Stimulated activated naive CD8-positive, alpha-beta T cell treated with anti-CD3 and anti-CD28 coated beads, Interleukin-15, Interleukin-2, amounts not matched to agents 100 ng/mL and 50 ng/mL, for 24 hours (primary cell): Measurements from ENCODE around the gene TNS3.

Experiments
- H3K27ac Mint-ChIP-seq: one replicate; pipeline ENCODE4 v1.8.0; 2021; ENCODE audit warnings: mild to moderate bottlenecking, mixed read lengths
- H3K27me3 Mint-ChIP-seq: one replicate; pipeline ENCODE4 v1.8.0; 2021; ENCODE audit warnings: mixed read lengths
- H3K36me3 Mint-ChIP-seq: one replicate; pipeline ENCODE4 v1.8.0; 2021; ENCODE audit warnings: low read depth, mixed read lengths
- H3K4me1 Mint-ChIP-seq: one replicate; pipeline ENCODE4 v1.8.0; 2021; ENCODE audit warnings: low read depth, mixed read lengths
- H3K4me3 Mint-ChIP-seq: one replicate; pipeline ENCODE4 v1.8.0; 2021; ENCODE audit warnings: mild to moderate bottlenecking, mixed read lengths
- H3K9me3 Mint-ChIP-seq: one replicate; pipeline ENCODE4 v1.8.0; 2021; ENCODE audit warnings: mixed read lengths

The TNS3 gene

GRCh38 chr7:47521011-47521795, 60.7 kb downstream of the TNS3 start:
- H3K27me3 Mint-ChIP-seq = peaks cover 3% of the 10 kb centered on the region
- no peaks in the 10 kb centered on the region for H3K4me1 Mint-ChIP-seq
- no peaks in the 10 kb centered on the region for H3K9me3 Mint-ChIP-seq
- no peak overlapping the region for H3K4me3 Mint-ChIP-seq
- no peaks in the 10 kb centered on the region for H3K36me3 Mint-ChIP-seq
- no peak overlapping the region for H3K27ac Mint-ChIP-seq

GRCh38 chr7:47520406-47520805, 61.5 kb downstream of the TNS3 start:
- Mint-ChIP-seq H3K36me3 (no peaks in the 10 kb centered on the region), H3K27me3 (peaks cover 3% of the 10 kb centered on the region), H3K9me3 (no peaks in the 10 kb centered on the region), H3K4me1 (no peaks in the 10 kb centered on the region), H3K4me3 (no peak overlapping the region), H3K27ac (no peak overlapping the region)

GRCh38 chr7:47518827-47519226, 63.1 kb downstream of the TNS3 start:
- H3K4me3 Mint-ChIP-seq = no peak overlapping the region
- peaks cover 3% of the 10 kb centered on the region for H3K27me3 Mint-ChIP-seq
- H3K36me3 Mint-ChIP-seq = no peaks in the 10 kb centered on the region
- no peak overlapping the region for H3K27ac Mint-ChIP-seq
- H3K9me3 Mint-ChIP-seq = no peaks in the 10 kb centered on the region
- no peaks in the 10 kb centered on the region for H3K4me1 Mint-ChIP-seq

- H3K36me3 Mint-ChIP-seq = no peaks in the 10 kb centered on the region
- no peaks in the 10 kb centered on the region for H3K4me1 Mint-ChIP-seq
- H3K4me3 Mint-ChIP-seq = no peak overlapping the region
- H3K27ac Mint-ChIP-seq = no peak overlapping the region
- H3K9me3 Mint-ChIP-seq = no peaks in the 10 kb centered on the region
- H3K27me3 Mint-ChIP-seq = peaks cover 3% of the 10 kb centered on the region
These were observed 64.0 kb downstream of the TNS3 start for GRCh38 chr7:47517821-47518480.

GRCh38 chr7:47516985-47517600, 64.8 kb downstream of the TNS3 start:
- Mint-ChIP-seq H3K4me3 (no peak overlapping the region), H3K4me1 (no peaks in the 10 kb centered on the region), H3K36me3 (no peaks in the 10 kb centered on the region), H3K9me3 (no peaks in the 10 kb centered on the region), H3K27ac (no peak overlapping the region), H3K27me3 (peaks cover 3% of the 10 kb centered on the region)

GRCh38 chr7:47516386-47516785, 65.5 kb downstream of the TNS3 start:
- no peak overlapping the region for H3K27ac Mint-ChIP-seq
- H3K36me3 Mint-ChIP-seq = no peaks in the 10 kb centered on the region
- H3K4me1 Mint-ChIP-seq = no peaks in the 10 kb centered on the region
- no peaks in the 10 kb centered on the region for H3K9me3 Mint-ChIP-seq
- no peak overlapping the region for H3K4me3 Mint-ChIP-seq
- H3K27me3 Mint-ChIP-seq = peaks cover 3% of the 10 kb centered on the region

- Mint-ChIP-seq H3K27ac (no peak overlapping the region), H3K4me1 (no peaks in the 10 kb centered on the region), H3K9me3 (no peaks in the 10 kb centered on the region), H3K36me3 (no peaks in the 10 kb centered on the region), H3K27me3 (peaks cover 3% of the 10 kb centered on the region), H3K4me3 (no peak overlapping the region)
These were observed 66.5 kb downstream of the TNS3 start for GRCh38 chr7:47515305-47515834.

- Mint-ChIP-seq H3K36me3 (no peaks in the 10 kb centered on the region), H3K4me3 (no peak overlapping the region), H3K27ac (no peak overlapping the region), H3K4me1 (no peaks in the 10 kb centered on the region), H3K9me3 (no peaks in the 10 kb centered on the region), H3K27me3 (peaks cover 3% of the 10 kb centered on the region)
These were observed 67.1 kb downstream of the TNS3 start for GRCh38 chr7:47514818-47515217.

- Mint-ChIP-seq H3K9me3 (no peaks in the 10 kb centered on the region), H3K4me1 (no peaks in the 10 kb centered on the region), H3K27ac (no peak overlapping the region), H3K4me3 (no peak overlapping the region), H3K27me3 (peaks cover 3% of the 10 kb centered on the region), H3K36me3 (no peaks in the 10 kb centered on the region)
These were observed 67.5 kb downstream of the TNS3 start for GRCh38 chr7:47514367-47514766.

- no peaks in the 10 kb centered on the region for H3K4me1 Mint-ChIP-seq
- H3K36me3 Mint-ChIP-seq = no peaks in the 10 kb centered on the region
- H3K9me3 Mint-ChIP-seq = no peaks in the 10 kb centered on the region
- no peak overlapping the region for H3K4me3 Mint-ChIP-seq
- H3K27ac Mint-ChIP-seq = no peak overlapping the region
- peaks cover 3% of the 10 kb centered on the region for H3K27me3 Mint-ChIP-seq
These were observed 68.1 kb downstream of the TNS3 start for GRCh38 chr7:47513741-47514241.

GRCh38 chr7:47512481-47513176, 69.3 kb downstream of the TNS3 start:
- H3K27ac Mint-ChIP-seq = no peak overlapping the region

GRCh38 chr7:47511699-47512370, 70.1 kb downstream of the TNS3 start:
- H3K4me3 Mint-ChIP-seq = no peak overlapping the region
- no peaks in the 10 kb centered on the region for H3K36me3 Mint-ChIP-seq
- no peaks in the 10 kb centered on the region for H3K9me3 Mint-ChIP-seq
- H3K27ac Mint-ChIP-seq = no peak overlapping the region
- no peaks in the 10 kb centered on the region for H3K27me3 Mint-ChIP-seq
- H3K4me1 Mint-ChIP-seq = no peaks in the 10 kb centered on the region

More at GRCh38 chr7:47512481-47513176, 69.3 kb downstream of the TNS3 start:
- H3K36me3 Mint-ChIP-seq = no peaks in the 10 kb centered on the region
- peaks cover 3% of the 10 kb centered on the region for H3K27me3 Mint-ChIP-seq
- H3K4me3 Mint-ChIP-seq = no peak overlapping the region
- no peaks in the 10 kb centered on the region for H3K4me1 Mint-ChIP-seq
- H3K9me3 Mint-ChIP-seq = no peaks in the 10 kb centered on the region

GRCh38 chr7:47510786-47511185, 71.1 kb downstream of the TNS3 start:
- Mint-ChIP-seq H3K9me3 (no peaks in the 10 kb centered on the region), H3K27me3 (no peaks in the 10 kb centered on the region), H3K4me3 (no peak overlapping the region), H3K27ac (no peak overlapping the region), H3K36me3 (no peaks in the 10 kb centered on the region), H3K4me1 (no peaks in the 10 kb centered on the region)

GRCh38 chr7:47510192-47510591, 71.7 kb downstream of the TNS3 start:
- Mint-ChIP-seq H3K4me1 (no peaks in the 10 kb centered on the region), H3K27ac (no peak overlapping the region), H3K36me3 (no peaks in the 10 kb centered on the region), H3K27me3 (no peaks in the 10 kb centered on the region), H3K4me3 (no peak overlapping the region), H3K9me3 (no peaks in the 10 kb centered on the region)
